ENCODE results near the gene SEC14L5.
"Not testable (repeated sequence)": the region's sequence is repeated elsewhere in the genome, so short reads cannot be mapped to it uniquely, and the experiment has no call there.

Gene SEC14L5

DNA sequence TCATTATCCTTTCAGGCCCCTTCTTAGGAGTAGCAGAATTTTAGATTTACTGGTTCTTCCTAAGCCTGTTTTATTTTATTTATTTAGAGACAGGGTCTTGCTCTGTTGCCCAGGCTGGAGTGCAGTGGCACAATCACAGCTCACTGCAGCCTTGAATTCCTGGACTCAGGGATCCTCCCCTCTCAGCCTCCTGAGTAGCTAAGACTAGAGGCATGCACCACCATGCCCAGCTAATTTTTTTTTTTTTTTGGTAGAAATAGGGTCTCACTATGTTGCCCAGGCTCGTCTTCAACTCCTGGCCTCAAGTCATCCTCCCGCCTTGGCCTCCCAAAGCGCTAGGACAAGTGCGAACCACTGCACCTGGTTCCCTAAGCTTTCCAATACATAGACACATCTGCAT, 28.5 kb upstream of the SEC14L5 start:
- DNase-seq (ENCODE audit: low read depth, low spot score): not testable (repeated sequence)

DNA sequence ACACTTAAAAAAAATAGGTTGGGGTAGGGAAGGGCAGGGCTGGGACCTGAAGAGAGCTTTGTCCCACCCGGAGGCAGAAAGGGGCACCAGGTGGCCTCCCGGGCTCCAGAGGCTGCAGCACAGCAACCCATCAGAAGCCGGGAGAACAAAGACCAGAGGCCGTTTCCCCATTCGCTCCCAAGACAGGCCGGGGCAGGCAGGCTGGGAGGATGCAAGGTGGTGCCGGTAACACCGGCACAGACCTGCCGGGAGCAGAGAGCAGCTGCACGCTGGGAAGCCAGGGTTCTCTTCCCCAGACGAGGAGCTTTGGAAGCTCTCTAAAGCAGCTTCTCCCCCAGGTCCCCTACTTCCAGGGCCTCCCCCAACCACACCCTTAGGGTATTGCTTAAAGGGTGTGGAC, 26.7 kb upstream of the SEC14L5 start:
- DNase-seq (ENCODE audit: low read depth, low spot score): no peak

DNA sequence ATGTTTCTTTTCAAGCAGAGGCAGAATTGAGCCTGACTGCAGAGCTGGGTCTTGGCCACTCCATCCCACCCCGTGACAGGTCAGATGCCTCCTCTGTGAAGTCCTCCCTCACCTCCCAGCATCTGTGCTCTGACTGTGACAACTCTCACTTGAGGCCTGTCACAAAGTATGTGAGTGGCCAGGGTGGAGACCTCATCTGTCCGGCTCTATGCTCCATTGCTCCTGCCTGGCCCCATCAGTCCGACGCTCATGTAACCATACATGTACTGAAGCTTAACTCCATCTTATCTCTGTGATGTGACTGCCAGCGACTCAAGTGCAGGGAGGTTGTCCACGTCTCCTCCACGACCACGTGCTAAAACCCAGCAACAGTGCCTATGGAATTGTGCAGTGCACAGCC, 24.7 kb upstream of the SEC14L5 start:
- DNase-seq (ENCODE audit: low read depth, low spot score): no peak

DNA sequence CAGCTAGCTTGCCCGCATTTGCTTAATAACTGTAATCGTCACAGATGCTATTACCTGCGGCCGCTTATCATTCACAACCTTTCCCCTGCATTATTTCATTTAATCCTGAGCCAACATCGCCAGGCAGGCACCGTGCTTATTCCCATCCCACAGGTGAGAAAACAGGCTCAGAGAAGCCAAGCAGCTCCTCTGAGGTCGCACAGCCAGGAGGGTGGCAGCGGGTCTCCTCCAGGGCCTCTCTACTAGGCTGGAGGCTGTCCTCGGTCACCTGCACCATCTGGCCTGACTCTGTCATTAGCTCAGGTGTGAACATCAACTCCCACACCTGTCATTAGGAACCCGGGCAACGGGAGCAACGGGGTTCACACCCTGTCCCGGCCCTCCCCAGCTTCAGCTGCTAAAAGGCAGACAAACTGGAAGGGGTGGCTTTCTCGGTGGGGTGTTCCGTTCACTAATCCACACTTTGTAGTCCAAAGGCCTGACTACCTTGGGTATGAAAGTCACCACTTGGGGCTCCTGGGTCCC, 24.2 kb upstream of the SEC14L5 start:
- no peak for DNase-seq (ENCODE audit: low read depth, low spot score)

DNA sequence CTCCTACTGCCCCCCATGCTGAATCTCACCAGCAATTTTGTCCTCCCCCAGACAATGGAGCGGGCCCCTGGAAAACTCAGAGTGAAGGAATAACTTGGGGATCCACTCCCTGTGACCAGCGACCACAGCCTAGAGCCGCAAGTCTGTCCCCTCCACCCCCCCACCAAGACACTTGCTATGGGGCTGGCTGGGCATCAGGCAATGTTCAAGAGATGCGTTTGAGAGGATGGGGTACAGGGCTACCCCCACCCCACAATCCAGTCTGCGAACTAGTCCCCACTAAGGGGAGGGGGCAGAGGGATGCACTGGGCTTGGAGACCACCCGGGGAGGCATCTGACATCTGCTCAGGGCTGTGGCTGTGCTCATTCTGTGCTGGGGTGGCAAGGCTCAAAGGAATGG, 23.5 kb upstream of the SEC14L5 start:
- no peak for DNase-seq (ENCODE audit: low read depth, low spot score)

DNA sequence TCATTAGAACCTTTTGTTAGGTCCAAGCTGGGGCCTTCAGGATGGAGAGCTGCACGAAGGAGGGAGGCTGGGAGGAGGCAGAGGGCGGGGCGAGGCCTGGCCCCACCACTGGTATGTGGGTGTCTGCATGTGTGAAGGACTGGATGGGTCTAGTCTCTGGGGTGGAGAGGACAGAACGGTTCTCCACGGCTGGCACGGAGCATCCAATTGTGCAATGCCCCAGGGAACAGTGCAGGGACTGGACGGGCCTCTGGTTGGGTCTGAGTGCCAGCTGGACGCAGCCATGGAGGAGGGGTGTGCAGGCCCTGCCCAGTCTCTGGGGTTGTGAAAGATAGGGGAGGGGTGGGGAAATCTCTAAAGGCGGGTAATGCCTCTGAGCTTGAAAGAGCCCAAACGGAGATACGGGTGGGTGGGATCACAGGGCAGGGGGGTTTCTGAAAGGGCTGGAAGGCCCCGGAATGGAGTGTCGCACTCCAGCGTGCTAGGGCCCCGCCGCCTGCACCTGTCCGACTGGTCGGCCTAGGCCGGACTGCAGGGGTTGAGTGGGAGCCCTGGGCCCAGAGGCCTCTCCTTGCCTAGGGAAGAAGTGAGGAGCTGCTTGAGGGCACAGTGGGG, 22.8 kb upstream of the SEC14L5 start:
- no peak for DNase-seq (ENCODE audit: low read depth, low spot score)

DNA sequence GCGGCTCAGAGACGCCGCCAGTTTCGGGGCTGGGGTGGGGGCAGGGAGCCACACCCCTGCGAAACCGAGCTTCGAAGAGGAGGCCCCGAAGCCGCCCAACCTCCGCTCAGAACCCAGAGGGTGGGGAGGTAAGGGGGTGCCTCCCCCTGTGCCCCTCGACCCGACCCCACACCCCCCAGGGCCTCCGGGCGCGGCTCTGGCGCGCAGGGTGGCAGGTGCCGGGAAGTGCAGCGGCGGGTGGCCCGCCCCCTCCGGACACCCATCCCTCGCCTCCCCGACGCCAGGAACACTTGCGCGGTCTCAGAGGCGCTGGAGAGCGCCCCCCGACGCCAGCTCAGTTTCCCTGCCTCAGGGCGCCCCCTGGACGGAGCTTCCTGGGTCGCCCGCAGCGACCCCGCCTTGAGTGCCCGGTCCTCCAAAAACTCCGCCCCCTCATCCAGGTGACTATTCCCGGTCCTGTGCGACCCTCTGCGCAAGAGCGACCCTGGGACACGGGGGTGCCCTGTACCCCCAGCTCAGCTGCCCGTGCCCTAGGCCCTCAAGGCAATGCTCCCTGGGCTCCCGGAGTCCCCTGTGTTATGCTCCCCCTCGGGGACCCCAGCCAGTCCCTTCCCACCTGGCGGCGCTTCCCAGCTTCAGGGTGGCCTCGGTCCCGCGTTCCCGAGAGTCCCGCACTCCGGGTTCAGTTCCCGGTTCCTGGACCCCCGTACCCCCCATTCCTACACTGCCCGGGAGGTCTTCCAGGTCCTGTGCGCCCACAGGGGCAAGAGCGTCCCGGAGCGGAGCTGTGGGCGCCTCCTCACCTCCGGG, 21.7 kb upstream of the SEC14L5 start:
- DNase-seq (ENCODE audit: low read depth, low spot score): peak; percentile 63

DNA sequence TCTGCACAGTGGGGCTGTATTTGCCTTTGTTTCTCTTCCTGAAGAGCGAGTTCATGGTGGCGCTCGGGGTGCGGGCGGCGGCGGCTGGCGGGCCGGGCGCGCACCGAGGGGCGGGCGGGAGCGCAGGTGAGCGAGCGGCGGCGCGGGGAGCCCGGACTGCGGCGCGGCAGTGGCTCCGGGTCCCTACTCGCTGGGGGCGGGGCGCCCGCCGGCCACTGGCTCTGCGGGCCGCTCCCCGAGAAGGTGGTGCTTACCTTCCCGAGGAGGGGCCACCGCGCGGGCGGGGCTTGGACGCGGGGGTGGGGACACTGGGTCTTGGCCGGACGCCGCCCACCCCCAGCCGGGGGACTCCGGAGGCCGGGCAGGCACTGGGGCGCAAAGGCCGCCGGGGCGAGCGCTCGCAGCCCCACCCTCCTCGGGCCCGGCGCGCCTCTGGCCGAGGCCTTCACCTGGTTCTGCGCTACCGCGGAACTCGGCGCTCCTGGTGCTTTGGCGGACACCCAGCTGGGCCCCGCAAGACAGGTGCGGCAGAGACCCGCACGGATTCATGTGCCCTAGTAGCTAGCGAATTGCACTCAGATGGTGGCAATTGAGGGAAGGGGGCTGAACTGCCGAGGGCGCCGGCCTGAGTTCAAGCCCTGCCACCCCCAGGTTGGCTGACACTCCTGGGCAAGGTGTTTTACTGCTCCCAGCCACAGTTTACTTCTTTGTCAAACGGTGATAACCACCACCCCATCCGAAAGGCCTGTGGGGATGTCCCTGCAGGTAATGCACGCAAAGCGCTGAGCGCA, 20.9 kb upstream of the SEC14L5 start, which contains the start of gene PPL:
Gene PPL, minus strand, starts transcription at position 158 of the 791 bp plus-strand sequence. Its CDS starts 103 bp downstream, at position 55.
- peak; percentile 69 for DNase-seq (ENCODE audit: low read depth, low spot score)

DNA sequence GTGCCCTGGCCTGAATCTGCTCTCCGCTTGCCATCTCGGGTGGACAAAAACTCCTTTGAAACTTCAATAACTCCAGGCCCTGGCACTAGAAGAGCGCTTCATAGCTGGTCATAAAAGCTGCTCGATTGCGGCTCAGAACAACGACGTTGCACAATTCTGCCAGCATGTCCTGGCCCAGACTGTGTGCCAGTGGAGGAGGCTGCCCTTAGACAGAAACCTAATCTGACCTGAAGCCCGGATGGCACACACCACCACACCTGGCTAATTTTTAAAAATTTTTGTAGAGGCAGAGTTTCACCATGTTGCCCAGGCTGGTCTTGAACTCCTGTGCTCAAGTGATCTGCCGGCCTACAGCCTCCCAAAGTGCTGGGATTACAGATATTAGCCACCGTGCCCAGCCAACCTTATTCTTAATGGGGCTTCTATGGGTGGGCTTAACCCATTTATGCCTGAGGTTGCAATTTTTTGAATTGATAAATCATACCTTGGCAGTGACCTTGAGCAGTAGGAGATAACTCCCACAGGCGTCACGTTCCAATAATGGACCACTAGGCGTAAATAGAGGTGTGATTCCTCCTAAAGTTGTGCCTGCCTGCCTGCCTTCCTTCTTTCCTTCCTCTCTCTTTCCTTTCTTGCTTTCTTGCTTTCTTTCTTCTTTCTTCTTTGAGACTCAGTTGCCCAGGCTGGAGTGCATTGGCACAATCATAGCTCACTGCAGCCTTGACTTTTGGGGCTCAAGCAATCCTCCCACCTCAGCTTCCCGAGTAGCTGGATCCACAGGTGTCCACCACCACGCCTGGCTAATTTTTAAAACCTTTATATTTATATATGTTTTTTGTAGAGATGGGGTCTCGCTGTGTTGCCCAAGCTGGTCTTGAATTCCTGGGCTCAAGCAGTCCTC, 20.1 kb upstream of the SEC14L5 start:
- no peak for DNase-seq (ENCODE audit: low read depth, low spot score)

DNA sequence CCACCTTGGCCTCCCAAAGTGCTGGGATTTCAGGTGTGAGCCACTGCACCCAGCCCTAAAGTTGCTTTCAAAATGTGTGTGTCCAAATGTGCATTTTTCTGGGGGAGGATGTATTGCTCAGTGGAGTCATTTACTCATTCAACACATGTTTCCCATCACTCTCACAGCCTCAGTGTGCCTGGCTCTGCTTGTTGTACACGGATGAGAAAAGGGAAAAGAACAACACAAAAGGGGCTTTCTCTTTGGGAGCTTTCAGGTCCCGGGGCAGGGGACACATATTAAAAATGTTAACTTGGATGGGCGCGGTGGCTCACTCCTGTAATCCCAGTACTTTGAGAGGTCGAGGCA, 19.5 kb upstream of the SEC14L5 start:
- no peak for DNase-seq (ENCODE audit: low read depth, low spot score)

DNA sequence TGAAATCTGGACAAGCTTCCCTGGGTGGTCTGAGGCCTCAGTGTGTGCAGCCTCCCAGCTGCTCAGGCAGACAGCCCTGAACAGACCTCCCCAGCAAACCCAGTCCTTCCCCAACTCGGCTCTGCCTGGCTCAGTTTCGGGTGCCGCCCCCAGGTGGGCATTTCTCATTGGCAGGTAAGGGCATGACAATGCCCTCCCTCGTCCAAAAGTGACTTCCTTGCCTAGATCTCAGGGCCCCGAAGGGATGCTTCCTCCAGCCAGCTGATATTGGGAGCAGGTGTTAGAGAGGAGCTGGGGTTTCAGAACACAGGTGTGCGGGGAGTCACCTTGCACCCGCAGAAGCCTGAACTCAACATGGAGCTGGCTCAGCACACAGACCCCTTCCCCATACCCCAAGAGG, 17.4 kb upstream of the SEC14L5 start:
- no peak for DNase-seq (ENCODE audit: low read depth, low spot score)

DNA sequence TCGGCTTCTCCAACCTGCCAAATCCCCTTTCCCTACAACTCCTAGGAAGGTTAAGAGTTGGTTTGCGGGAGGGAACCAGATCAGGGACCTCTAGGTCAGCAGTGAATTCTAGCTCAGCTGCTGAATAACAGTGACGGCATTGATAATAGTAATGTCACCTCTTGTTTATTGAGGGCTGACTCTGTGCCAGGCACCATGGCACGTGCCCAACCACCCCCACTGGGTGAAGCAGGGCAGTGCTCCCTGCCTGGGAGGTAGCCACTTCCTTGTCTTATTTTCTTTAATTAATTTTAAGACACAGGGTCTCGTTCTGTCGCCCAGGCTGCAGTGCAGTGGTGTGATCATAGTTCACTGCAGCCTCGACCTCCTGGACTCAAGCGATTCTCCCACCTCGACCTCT, 15.6 kb upstream of the SEC14L5 start:
- no peak for DNase-seq (ENCODE audit: low read depth, low spot score)

DNA sequence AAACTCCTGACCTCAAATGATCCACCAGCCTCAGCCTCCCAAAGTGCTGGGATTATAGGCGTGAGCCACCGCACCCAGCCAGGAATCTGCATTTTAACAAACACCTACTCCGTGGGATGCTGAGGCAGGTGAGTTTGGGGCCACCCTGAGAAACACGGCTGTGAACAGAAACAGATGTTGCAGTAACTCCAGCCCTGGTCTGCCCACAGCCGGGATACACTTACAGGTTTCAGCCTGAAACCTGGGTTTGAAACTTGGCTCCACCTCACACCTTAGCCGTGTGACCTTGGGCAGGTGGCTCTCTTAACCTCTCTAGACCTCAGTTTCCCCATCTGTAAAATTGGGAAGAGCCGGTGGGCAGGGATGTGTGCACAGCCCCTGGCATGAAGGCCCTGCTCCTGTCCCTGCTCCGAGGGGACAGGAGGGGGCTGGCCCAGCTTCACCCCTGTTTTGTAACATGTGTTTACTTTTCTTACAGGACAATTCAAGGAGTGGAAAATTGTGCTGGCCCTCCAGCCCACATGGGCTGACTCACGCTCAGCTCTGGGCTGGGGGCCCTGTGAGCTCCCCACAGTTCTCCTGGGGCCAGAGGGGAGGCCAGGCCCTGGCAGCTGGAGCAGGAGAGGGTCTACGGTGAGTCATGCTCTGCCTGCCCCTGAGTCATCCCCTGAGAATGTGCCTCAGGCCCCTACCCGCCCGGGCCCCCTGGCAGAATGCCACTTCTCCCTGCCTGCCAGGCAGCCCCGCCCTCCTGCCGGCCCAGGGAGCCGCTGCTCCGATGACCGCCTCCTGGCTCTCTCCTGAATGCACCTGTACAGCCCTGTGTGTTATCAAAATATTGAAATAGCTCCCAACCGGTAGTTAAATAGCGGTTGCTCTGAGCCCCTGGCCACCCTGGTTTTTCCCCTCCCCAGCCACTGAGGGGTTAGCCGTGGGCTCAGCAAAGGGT, 13.5 kb upstream of the SEC14L5 start:
- DNase-seq (ENCODE audit: low read depth, low spot score): peak; percentile 99

DNA sequence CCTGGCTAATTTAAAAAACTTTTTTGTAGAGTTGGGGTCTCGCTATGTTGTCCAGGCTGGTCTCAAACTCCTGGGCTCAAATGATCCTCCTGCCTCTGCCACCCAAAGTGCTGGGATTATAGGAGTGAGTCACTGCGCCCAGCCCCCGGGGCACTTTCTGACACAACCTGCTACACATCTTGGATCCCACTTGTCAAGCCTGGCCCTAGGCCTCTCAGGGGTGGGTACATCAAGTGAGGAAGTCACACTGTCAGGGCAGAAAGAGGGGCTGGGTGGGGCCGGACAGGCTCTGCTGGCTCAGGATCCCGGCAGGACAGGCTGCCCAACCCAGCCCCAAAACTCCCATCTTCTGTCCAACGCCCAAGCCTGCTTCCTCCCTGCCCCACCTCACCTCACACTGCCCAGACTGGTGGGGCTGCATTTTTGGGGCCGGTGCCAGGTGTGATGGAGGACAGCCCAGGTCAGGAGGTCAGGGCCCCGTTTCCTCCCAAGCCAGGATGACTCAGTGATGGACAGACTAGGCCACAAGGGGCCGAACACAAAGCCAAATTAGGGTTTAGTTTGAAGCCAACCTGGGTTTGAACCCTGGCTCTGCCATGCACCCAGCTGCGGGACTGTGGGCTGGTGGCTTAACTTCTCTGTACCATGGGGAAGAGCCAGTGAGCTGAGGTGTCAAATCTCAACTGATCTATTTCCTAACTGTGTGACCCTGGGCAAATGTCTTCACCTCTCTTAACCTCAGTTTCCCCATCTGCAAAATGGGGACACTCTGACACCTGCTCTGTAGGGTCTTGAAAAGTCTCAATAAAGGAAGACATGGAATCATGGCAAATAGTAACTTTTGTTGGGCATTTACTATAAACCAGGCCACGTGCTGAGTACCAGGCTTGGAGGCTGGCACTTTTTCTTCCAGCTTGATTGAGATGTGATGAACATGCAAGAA, 12.3 kb upstream of the SEC14L5 start:
- no peak for DNase-seq (ENCODE audit: low read depth, low spot score)

DNA sequence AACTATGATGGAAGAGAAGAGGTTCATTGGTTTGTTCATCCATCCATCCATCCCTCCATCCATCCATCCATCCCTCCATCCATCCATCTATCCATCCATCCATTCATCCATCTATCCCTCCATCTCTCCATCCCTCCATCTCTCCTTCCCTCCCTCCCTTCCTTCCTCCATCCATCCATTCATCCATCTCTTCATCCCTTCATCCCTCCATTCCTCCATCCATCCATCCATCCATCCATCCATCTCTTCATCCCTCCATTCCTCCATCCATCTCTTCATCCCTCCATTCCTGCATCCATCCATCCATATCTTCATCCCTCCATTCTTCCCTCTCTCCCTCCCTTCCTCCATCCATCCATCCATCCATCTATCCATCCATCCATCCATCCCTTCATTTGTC, 11.2 kb upstream of the SEC14L5 start:
- no peak for DNase-seq (ENCODE audit: low read depth, low spot score)

DNA sequence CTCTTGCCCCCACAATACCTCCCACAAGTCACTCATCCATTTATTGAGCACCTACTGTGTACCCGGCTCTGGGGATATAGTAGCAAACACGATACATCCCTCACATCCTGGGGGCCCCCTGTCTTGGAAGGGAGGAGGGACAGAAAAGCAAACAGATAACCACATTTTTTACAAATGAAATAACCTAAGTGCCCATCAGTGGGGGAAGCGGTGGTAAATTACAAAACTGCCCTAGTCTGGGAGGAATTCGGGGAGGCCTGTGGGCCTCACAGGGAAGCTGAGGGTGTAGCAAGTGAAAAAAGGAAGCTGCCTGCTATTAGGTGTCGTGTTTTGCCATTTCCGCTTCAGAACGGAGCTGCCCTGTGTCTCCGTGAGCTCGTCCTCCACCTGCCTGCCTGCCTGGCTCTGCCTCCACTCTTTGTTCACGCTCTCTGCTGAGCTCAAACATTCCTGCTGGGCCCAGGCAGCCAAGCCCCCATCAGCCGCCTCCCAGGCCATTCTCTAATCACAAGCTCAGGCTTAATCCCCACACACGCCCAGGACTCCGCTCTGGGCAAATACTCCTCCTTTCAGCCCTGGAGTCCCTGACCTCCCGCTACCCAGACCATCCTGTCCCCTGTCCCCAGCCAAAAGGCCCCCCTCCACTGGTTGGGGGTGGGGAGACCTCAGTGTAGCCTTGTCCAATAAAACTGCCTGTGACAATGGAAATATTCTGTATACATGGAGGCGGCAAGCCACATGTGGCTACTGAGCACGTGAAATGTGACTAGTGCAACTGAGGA, 10.2 kb upstream of the SEC14L5 start:
- DNase-seq (ENCODE audit: low read depth, low spot score): peak; percentile 35

DNA sequence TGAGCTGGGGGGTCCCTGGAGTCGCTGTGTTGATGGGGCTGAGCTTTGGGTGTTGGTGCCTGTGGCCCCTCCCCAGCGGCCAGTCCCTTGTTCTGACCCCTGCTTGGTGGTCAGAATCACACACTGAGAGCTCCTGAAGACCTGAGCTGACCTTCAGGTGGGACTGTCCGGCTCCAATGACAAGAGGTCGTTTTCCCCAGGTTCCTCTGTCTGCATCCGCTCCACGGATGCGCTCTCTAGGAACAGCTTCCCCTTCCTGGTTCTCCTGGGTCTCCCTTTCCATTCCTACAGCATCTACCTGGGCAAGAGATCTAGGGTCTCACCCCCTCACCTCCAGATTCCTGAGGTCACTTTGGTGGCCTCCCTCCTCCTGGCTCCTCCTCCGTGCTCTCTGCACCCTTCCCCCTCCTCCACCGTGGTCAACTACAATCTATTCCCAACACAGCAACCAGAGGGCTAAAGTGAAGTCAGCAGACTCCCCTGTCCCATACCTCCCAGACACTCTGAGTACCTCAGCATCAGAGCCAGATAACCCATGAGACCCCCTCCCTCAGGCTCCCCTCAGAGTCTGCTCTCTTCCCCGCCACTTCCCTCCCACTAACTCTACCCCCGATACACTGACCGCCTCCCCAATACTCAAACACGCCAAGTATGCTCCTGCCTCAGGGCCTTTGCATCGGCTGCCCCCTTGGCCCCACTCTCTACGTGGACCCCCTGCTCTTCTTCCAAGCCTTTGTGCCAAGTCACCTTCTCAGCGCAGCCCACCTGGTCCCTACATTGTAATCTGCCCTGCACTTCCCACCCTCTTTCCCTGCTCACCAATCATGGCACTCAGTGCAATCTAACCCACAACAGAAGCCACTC, 9.0 kb upstream of the SEC14L5 start:
- no peak for DNase-seq (ENCODE audit: low read depth, low spot score)
